Loucy (cell line): ENCODE results near the gene CD86.

Experiments used
- EZH2phosphoT487 ChIP-seq: fragments of 200-600 bp; IDR thresholded peaks from 2 replicates; pipeline ENCODE4 v1.6.1; 2018; ENCODE audit warnings: antibody characterized with exemption, mild to moderate bottlenecking, moderate library complexity, borderline replicate concordance
- TF ChIP-seq, protein P1 (sequence below): fragments of 200-600 bp; sonication (generic); conservative IDR thresholded peaks from 2 replicates; pipeline ENCODE4 v1.5.1; 2014; ENCODE audit warnings: mild to moderate bottlenecking, antibody characterized with exemption, low read length

DNA sequence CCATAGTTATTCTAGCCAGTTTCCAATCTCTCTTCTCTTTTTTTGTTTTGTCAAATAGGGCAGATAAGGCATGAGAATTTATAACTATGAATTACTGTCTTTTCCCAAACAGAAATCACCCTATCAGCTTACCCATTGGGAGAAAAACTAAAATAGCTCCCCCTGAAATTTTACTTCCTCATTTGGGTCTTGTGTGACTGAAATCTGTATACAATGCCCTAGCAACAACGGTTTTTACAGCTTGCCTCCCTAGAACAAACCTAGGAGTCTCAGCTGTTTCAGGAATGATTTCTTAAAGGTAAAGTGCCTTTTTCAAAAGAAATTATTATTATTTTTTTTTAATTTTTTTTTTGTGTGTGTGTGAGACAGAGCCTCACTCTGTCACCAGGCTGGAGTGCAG, 56.8 kb downstream of the CD86 start:
- no peak for TF ChIP-seq EZH2phosphoT487
- TF ChIP-seq, protein P1, sequence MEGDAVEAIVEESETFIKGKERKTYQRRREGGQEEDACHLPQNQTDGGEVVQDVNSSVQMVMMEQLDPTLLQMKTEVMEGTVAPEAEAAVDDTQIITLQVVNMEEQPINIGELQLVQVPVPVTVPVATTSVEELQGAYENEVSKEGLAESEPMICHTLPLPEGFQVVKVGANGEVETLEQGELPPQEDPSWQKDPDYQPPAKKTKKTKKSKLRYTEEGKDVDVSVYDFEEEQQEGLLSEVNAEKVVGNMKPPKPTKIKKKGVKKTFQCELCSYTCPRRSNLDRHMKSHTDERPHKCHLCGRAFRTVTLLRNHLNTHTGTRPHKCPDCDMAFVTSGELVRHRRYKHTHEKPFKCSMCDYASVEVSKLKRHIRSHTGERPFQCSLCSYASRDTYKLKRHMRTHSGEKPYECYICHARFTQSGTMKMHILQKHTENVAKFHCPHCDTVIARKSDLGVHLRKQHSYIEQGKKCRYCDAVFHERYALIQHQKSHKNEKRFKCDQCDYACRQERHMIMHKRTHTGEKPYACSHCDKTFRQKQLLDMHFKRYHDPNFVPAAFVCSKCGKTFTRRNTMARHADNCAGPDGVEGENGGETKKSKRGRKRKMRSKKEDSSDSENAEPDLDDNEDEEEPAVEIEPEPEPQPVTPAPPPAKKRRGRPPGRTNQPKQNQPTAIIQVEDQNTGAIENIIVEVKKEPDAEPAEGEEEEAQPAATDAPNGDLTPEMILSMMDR = no peak
